IPS-18a (cell line): ENCODE measurements around the gene BLCAP.

ENCODE experiments used
- H3K27ac ChIP-seq: one replicate; pipeline ENCODE4 v1.5.1; 2013; ENCODE audit warnings: low read length
- H3K27me3 ChIP-seq: one replicate; pipeline ENCODE4 v1.6.1; 2013; ENCODE audit warnings: mild to moderate bottlenecking, low read length; ENCODE audit not compliant: control insufficient read depth, insufficient read depth
- H3K36me3 ChIP-seq: one replicate; pipeline ENCODE4 v1.6.1; 2013; ENCODE audit warnings: low read depth, low read length; ENCODE audit not compliant: control insufficient read depth
- H3K4me1 ChIP-seq: one replicate; pipeline ENCODE4 v1.6.1; 2013; ENCODE audit warnings: low read depth, low read length; ENCODE audit not compliant: control insufficient read depth
- H3K4me3 ChIP-seq: one replicate; pipeline ENCODE4 v1.5.1; 2013; ENCODE audit warnings: low read length
- H3K9ac ChIP-seq: one replicate; pipeline ENCODE4 v1.6.1; 2013; ENCODE audit warnings: mild to moderate bottlenecking, low read length, moderate library complexity
- H3K9me3 ChIP-seq: one replicate; pipeline ENCODE4 v1.6.1; 2013; ENCODE audit warnings: low read depth, low read length; ENCODE audit not compliant: control insufficient read depth

The BLCAP gene

GRCh38 chr20:37566590-37567330, 39.1 kb upstream of the BLCAP start:
- Histone ChIP-seq H3K9me3 (no peaks in the 10 kb centered on the region), H3K4me3 (peak overlapping the region; percentile 1), H3K4me1 (peaks cover 13% of the 10 kb centered on the region), H3K27me3 (peaks cover 19% of the 10 kb centered on the region), H3K9ac (no peak overlapping the region), H3K36me3 (no peaks in the 10 kb centered on the region), H3K27ac (no peak overlapping the region)

DNA sequence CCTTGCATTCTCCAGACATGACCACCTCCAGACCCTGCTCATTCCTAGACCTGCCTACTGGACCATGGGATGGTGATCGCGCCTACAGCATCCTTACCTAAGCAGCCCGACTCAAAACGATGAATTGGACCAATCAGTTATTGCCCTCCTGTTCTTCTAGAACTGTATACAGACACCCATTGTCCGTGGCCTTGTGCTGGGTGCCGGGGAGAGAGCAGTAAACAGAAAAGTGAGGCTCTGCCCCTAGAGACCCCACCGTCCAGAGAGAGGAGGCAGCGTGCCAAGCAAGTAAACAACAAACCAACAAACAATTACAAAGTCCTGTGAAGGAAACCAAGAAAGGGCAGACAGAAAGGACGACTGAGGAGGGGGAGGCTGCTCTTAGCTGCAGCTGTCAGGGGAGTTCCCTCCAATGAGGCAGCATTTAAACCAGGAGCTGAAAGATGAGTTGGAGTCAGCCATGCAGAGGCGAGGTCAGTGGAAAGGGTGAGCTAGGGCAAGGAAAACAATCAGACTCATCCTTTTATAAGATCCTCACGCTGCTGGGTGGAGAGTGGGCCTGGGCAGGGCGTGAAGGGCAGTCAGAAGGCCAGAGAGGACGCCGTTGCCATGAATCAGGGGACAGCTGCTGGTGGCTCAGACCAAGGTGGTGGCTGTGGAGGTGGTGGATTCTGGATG, 37.6 kb upstream of the BLCAP start:
- no peaks in the 10 kb centered on the region for H3K36me3 ChIP-seq
- H3K4me3 ChIP-seq: no peak overlapping the region
- peaks cover 13% of the 10 kb centered on the region for H3K4me1 ChIP-seq
- no peak overlapping the region for H3K27ac ChIP-seq
- peaks cover 19% of the 10 kb centered on the region for H3K27me3 ChIP-seq
- H3K9me3 ChIP-seq: no peaks in the 10 kb centered on the region
- H3K9ac ChIP-seq: no peak overlapping the region

DNA sequence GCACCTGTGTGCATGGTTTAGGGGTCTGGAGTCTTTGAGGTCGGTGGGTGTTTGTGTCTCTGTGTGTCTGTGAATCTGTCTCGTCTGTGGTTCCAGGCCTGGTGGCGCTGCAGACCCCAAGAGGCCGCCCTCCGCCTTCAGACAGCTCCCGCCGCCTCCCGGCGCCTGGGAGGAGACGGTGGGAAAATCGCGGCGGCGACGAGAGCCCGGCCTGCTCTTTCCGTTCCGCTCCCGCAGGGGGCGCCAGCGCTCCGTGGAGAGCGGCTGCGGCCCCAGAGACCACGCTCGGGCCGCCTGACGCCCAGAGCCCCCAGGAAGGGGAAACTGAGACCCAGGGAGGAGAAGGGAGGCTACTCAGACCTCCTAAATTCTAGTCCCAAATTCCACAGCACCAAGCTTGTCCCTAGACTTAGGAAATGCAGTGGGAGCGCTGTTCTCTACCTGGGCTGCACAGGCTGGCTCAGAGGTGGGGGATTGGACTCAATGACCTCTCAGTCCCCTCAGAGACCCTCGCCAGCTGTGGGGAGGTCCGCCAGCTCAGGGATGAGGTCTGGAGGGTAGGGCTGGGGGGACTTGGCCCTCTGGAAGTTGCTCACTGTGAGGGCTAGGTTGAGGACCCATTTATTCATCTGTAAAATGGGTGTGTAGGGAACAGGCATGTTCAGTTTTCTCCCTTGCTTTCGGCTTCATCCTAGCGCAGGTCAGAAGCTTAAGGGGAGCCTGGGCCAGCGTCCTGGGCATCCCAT, 36.9 kb upstream of the BLCAP start:
- H3K4me3 ChIP-seq: no peak overlapping the region
- peaks cover 19% of the 10 kb centered on the region for H3K27me3 ChIP-seq
- H3K9me3 ChIP-seq: no peaks in the 10 kb centered on the region
- H3K4me1 ChIP-seq: peaks cover 13% of the 10 kb centered on the region
- H3K27ac ChIP-seq: no peak overlapping the region
- H3K36me3 ChIP-seq: no peaks in the 10 kb centered on the region
- no peak overlapping the region for H3K9ac ChIP-seq

DNA sequence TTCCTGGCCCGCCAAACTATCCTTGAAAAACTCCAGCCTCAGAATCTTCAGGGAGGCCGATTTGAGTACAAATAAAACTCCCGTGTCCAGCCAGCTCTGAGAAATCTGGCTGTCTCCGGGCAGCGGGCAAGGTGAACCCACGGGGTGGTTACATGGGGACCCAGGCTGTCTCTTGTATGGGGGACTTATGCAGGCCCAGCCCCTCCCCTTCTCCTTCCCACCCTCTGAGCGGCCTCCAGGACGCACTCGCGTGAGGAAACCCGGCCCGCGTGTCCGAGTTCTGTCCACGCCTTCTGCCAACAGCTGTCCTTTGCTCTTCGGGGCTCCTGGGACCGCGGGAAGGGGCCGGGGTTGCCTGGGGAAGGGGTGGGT, 36.3 kb upstream of the BLCAP start:
- Histone ChIP-seq H3K9ac (no peak overlapping the region), H3K27ac (no peak overlapping the region), H3K27me3 (peaks cover 19% of the 10 kb centered on the region)

DNA sequence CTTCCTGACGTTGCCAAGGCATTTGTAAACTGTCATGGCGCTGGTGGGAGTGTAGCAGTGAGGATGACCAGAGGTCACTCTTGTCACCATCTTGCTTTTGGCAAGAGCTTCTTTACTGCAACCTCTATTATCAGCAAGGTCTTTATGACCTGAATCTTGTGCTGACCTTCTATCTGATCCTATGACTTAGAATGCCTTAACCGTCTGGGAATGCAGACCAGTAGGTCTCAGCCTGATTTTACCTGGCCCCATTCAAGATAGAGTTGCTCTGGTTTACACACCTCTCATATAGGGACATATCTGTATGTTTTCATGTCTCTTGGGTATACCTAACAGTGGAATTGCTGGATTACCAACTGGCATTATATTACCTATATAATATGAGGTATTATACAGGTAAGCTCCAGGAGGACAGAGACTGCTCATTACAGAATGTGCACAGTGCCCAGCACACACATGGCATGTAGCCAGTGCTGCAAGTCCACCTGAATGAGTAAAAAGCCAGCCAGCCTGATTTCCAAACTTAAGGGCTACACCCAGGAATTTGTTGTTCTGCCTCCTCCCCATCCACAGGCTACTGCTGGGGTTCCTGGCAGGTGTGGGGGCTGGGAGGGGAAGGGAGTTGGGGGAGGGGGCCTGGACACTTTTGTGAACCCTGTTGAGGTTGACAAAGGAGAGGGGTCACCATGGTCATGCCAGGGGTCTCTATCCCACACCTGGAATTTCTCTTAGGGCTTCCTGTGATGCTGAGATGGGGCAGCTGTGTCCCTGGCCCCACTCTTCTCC, 35.2 kb upstream of the BLCAP start:
- Histone ChIP-seq H3K9ac (no peak overlapping the region), H3K4me3 (no peak overlapping the region), H3K4me1 (peaks cover 7% of the 10 kb centered on the region), H3K9me3 (no peaks in the 10 kb centered on the region), H3K27me3 (peaks cover 19% of the 10 kb centered on the region), H3K27ac (no peak overlapping the region), H3K36me3 (no peaks in the 10 kb centered on the region)

More for the DNA sequence above, 36.3 kb upstream of the BLCAP start:
- Histone ChIP-seq H3K9me3 (no peaks in the 10 kb centered on the region), H3K4me3 (no peak overlapping the region), H3K4me1 (peaks cover 13% of the 10 kb centered on the region), H3K36me3 (no peaks in the 10 kb centered on the region)

DNA sequence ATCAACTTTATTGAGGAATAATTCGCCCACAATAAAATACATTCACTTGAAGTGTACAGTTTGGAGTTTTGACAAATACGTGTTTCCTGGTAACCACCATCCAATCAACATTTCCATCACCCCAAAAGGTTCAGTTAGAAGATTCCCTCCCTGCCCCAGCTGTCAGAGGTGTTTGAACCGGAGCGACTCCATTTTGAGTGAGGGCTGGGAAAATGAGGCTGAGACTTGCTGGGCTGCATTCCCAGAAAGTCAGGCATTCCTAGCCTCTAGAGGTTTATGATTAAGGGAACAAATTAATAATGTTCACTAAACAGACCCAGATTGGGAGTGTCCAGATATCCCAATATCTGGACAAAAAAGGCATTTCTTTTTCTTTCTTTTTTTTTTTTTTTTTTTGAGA, 33.0 kb upstream of the BLCAP start:
- H3K27ac ChIP-seq: no peak overlapping the region
- H3K4me3 ChIP-seq: no peak overlapping the region
- no peaks in the 10 kb centered on the region for H3K36me3 ChIP-seq
- peaks cover 12% of the 10 kb centered on the region for H3K27me3 ChIP-seq
- H3K9ac ChIP-seq: no peak overlapping the region
- H3K4me1 ChIP-seq: no peaks in the 10 kb centered on the region
- H3K9me3 ChIP-seq: no peaks in the 10 kb centered on the region

DNA sequence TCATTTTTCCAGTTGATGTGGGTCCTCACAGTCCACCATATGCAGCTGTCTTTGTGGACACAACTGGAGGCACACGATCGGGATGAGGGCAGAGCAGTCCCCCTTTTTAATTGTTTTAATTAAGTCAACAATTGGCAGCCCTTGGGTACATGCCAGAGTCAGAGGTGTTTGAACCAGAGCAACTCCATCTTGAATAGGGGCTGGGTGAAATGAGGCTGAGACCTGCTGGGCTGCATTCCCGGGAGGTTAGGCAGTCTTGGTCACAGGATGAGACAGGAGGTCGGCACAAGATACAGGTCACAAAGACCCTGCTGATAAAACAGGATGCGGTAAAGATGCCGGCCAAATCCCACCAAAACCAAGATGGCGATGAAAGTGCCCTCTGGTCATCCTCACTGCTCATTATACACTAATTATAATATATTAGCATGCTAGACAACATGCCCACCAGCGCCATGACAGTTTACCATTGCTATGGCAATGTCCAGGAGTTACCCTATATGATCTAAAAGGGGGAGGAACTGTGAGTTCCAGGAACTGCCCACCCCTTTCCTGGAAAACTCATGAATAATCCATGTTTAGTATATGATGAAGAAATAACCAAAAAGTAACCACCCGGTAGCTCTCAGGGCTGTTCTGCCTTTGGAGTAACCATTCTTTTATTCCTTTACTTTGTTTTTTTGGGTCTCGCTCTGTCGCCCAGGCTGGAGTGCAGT, 31.8 kb upstream of the BLCAP start:
- H3K9ac ChIP-seq: no peak overlapping the region

DNA sequence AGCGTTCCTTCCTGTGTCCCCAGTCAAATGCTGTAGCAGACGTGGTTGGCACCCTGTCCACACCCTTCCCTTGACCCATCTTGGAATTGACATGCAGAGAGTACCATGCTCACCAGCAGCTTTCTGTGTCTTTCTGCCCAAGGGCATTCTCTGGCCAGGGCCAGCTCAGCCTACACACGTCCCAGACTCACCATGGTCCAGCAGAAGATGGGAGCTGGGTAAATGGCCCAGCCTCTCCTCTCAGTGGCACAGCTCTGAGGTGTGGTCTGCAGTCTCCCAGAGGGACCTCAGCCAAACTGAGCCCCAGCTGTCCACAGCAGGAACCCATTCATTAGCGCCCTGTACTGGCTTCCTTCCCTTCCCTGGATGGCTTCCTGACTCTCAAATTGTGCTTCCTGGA, 31.1 kb upstream of the BLCAP start:
- no peaks in the 10 kb centered on the region for H3K36me3 ChIP-seq
- no peaks in the 10 kb centered on the region for H3K4me1 ChIP-seq
- peaks cover 3% of the 10 kb centered on the region for H3K27me3 ChIP-seq

More for the DNA sequence above, 31.8 kb upstream of the BLCAP start:
- no peaks in the 10 kb centered on the region for H3K4me1 ChIP-seq
- no peaks in the 10 kb centered on the region for H3K36me3 ChIP-seq
- H3K27me3 ChIP-seq: peaks cover 6% of the 10 kb centered on the region
- no peaks in the 10 kb centered on the region for H3K9me3 ChIP-seq
- H3K27ac ChIP-seq: no peak overlapping the region
- H3K4me3 ChIP-seq: no peak overlapping the region

GRCh38 chr20:37558306-37558705, 30.6 kb upstream of the BLCAP start:
- H3K4me3 ChIP-seq: no peak overlapping the region

More for the DNA sequence above, 31.1 kb upstream of the BLCAP start:
- Histone ChIP-seq H3K27ac (no peak overlapping the region), H3K9ac (no peak overlapping the region), H3K9me3 (no peaks in the 10 kb centered on the region), H3K4me3 (no peak overlapping the region)

GRCh38 chr20:37556538-37556937, 28.9 kb upstream of the BLCAP start:
- Histone ChIP-seq H3K9ac (no peak overlapping the region), H3K36me3 (no peaks in the 10 kb centered on the region), H3K27ac (no peak overlapping the region), H3K9me3 (no peaks in the 10 kb centered on the region), H3K27me3 (no peaks in the 10 kb centered on the region), H3K4me1 (no peaks in the 10 kb centered on the region), H3K4me3 (no peak overlapping the region)

More at GRCh38 chr20:37558306-37558705, 30.6 kb upstream of the BLCAP start:
- no peaks in the 10 kb centered on the region for H3K4me1 ChIP-seq
- H3K9ac ChIP-seq: no peak overlapping the region
- H3K27ac ChIP-seq: no peak overlapping the region
- no peaks in the 10 kb centered on the region for H3K36me3 ChIP-seq
- no peaks in the 10 kb centered on the region for H3K9me3 ChIP-seq
- H3K27me3 ChIP-seq: no peaks in the 10 kb centered on the region
